Measurements from ENCODE around the gene TUNAR. TPM values are rescaled to one million over a fixed set of nuclear protein-coding genes. Genes with fewer than 3 reads are reported as not detected.
"Not testable (repeated sequence)": the region's sequence is repeated elsewhere in the genome, so short reads cannot be mapped to it uniquely, and the experiment has no call there.

Gene TUNAR
- total RNA-seq, 1 donor from 2014 or later = not detected

DNA sequence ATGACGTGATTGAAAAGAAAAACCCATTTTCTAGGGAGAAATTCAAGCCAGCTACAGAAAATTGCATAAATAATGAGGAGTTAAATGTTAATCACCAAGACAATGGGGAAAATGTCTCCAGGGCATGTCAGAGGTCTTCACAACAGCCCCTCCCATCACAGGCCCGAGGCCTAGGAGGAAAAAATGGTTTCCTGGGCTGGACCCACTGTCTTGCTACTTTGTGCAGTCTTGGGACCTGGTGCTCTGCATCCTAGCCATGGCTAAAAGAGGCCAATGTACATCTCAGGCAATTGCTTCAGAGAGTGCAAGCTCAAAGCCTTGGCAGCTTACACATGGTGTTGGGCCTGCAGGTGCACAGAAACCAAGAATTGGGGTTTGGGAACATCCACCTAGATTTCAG is 65.3 kb downstream of the TUNAR start:
- intact Hi-C loops (cut with micrococcal nuclease) = no loop called here
- no peak for DNase-seq (ENCODE audit: low spot score)
- H3K36me3 Mint-ChIP-seq (ENCODE audit: low read depth) = no peaks in the 10 kb centered on the region
- H3K27ac Mint-ChIP-seq = no peak overlapping the region
- peaks cover 5% of the 10 kb centered on the region for H3K9me3 Mint-ChIP-seq
- H3K27me3 Mint-ChIP-seq (ENCODE audit: insufficient read depth) = no peaks in the 10 kb centered on the region
- H3K4me3 Mint-ChIP-seq = no peak overlapping the region
- no peaks in the 10 kb centered on the region for H3K4me1 Mint-ChIP-seq (ENCODE audit: low read depth)

GRCh38 chr14:95943699-95944098 is 67.1 kb downstream of the TUNAR start:
- intact Hi-C loops (cut with micrococcal nuclease) = no loop called here
- Mint-ChIP-seq H3K9me3 (peaks cover 5% of the 10 kb centered on the region), H3K36me3 (ENCODE audit: low read depth) (no peaks in the 10 kb centered on the region), H3K27ac (no peak overlapping the region), H3K4me1 (ENCODE audit: low read depth) (no peaks in the 10 kb centered on the region), H3K27me3 (ENCODE audit: insufficient read depth) (no peaks in the 10 kb centered on the region), H3K4me3 (no peak overlapping the region)
- DNase-seq (ENCODE audit: low spot score) = no peak

GRCh38 chr14:95944462-95944861 is 67.8 kb downstream of the TUNAR start:
- Mint-ChIP-seq H3K4me3 (no peak overlapping the region), H3K4me1 (ENCODE audit: low read depth) (no peaks in the 10 kb centered on the region), H3K36me3 (ENCODE audit: low read depth) (no peaks in the 10 kb centered on the region), H3K27ac (no peak overlapping the region), H3K27me3 (ENCODE audit: insufficient read depth) (no peaks in the 10 kb centered on the region), H3K9me3 (peaks cover 5% of the 10 kb centered on the region)
- no peak for DNase-seq (ENCODE audit: low spot score)
- intact Hi-C loops (cut with micrococcal nuclease) = no loop called here

- Mint-ChIP-seq H3K9me3 (no peaks in the 10 kb centered on the region), H3K4me1 (ENCODE audit: low read depth) (no peaks in the 10 kb centered on the region), H3K27me3 (ENCODE audit: insufficient read depth) (no peaks in the 10 kb centered on the region), H3K36me3 (ENCODE audit: low read depth) (no peaks in the 10 kb centered on the region), H3K27ac (no peak overlapping the region), H3K4me3 (no peak overlapping the region)
- no peak for DNase-seq (ENCODE audit: low spot score)
- intact Hi-C loops (cut with micrococcal nuclease) = no loop called here
These were observed 70.2 kb downstream of the TUNAR start for GRCh38 chr14:95946867-95947266.

DNA sequence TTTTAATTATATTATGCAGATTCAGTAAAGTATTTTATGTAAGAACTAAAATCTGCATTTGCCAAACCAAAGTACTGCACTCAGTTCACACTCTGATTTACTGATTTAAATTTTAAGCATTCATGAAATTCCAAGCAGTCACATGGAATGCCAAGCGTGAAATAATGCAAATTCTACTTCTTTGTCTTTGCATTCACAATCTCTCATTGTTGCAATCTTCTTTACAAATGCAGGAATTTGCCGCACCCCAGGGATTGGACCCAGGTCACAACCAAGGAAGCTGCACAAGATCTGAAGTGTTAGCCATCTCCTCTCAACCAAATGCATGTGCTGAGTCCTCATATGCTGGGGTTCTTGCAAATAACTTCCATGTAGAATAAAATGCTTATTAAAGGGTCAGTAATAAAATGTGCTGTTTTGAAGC is 71.9 kb downstream of the TUNAR start:
- intact Hi-C loops (cut with micrococcal nuclease) = no loop called here
- H3K36me3 Mint-ChIP-seq (ENCODE audit: low read depth) = no peaks in the 10 kb centered on the region
- no peak overlapping the region for H3K4me3 Mint-ChIP-seq
- DNase-seq (ENCODE audit: low spot score) = no peak
- no peaks in the 10 kb centered on the region for H3K9me3 Mint-ChIP-seq
- H3K27me3 Mint-ChIP-seq (ENCODE audit: insufficient read depth) = no peaks in the 10 kb centered on the region
- H3K27ac Mint-ChIP-seq = no peak overlapping the region
- H3K4me1 Mint-ChIP-seq (ENCODE audit: low read depth) = no peaks in the 10 kb centered on the region

DNA sequence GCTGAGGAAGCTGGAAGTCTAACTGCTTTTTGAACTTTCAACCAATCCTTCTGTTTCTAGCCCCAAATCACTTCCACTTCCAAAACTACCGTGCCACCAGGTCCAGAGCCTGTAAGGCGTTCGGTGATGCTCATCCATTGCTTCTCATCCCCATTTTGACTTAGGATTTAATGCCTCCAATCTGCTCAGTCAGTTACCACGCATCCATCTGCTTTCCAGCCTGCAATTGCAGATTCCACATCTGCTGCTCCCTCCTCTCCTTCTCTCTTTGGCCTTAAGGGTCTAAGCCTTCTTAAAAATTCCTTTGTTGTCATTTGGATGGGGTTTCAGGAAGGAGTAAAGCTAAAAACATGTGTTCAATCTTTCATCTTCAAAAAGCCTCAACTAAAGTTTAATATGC is 74.7 kb downstream of the TUNAR start:
- no peak overlapping the region for H3K4me3 Mint-ChIP-seq
- no peak for DNase-seq (ENCODE audit: low spot score)
- no peaks in the 10 kb centered on the region for H3K4me1 Mint-ChIP-seq (ENCODE audit: low read depth)
- H3K36me3 Mint-ChIP-seq (ENCODE audit: low read depth) = no peaks in the 10 kb centered on the region
- intact Hi-C loops (cut with micrococcal nuclease) = no loop called here
- H3K27me3 Mint-ChIP-seq (ENCODE audit: insufficient read depth) = no peaks in the 10 kb centered on the region
- no peaks in the 10 kb centered on the region for H3K9me3 Mint-ChIP-seq
- H3K27ac Mint-ChIP-seq = no peak overlapping the region

GRCh38 chr14:95953111-95953724 is 76.6 kb downstream of the TUNAR start:
- H3K4me3 Mint-ChIP-seq = no peak overlapping the region

DNA sequence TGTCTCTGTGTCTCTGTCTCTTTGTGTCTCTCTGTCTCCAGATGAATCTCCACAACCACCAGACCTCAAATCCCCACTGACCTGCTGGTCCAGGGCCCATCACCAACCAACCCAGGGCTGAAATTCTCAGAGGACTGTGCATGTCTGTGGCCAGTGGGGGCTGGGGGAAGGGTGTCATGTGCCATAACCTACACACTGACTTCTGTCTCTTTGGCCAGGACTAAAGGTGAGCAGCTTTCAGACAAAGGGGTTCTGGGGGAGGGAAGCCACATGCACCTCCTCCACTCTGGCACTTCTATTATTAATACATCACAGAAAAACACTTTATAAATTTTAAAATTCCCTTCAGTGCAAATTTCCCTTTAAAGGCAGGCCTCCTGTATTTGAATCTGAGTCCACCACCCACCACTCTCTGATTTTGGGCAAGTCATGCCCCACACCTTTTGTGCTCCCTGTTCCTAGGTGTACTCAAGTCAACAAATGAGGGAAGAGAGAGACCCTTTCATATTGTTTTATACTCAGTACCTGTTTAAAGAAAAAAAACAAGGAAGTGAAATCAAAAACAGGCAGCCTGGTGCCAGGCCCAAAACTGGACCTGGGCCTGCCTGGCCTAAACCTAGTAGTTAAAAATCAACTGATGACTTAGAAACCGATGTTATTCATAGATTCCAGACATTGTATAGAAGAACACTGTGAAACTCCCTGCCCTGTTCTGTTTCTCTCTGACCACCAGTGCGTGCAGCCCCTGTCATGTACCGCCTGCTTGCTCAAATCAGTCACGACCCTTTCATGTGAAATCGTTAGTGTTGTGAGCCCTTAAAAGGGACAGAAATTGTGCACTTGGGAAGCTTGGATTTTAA is 80.2 kb downstream of the TUNAR start:
- Mint-ChIP-seq H3K27me3 (ENCODE audit: insufficient read depth) (no peaks in the 10 kb centered on the region), H3K27ac (no peak overlapping the region), H3K9me3 (no peaks in the 10 kb centered on the region), H3K4me3 (no peak overlapping the region), H3K4me1 (ENCODE audit: low read depth) (no peaks in the 10 kb centered on the region), H3K36me3 (ENCODE audit: low read depth) (no peaks in the 10 kb centered on the region)
- intact Hi-C loops (cut with micrococcal nuclease) = no loop called here
- no peak for DNase-seq (ENCODE audit: low spot score)

More at GRCh38 chr14:95953111-95953724, 76.6 kb downstream of the TUNAR start:
- intact Hi-C loops (cut with micrococcal nuclease) = no loop called here
- no peaks in the 10 kb centered on the region for H3K27me3 Mint-ChIP-seq (ENCODE audit: insufficient read depth)
- DNase-seq (ENCODE audit: low spot score) = no peak
- no peaks in the 10 kb centered on the region for H3K9me3 Mint-ChIP-seq
- H3K27ac Mint-ChIP-seq = no peak overlapping the region
- H3K4me1 Mint-ChIP-seq (ENCODE audit: low read depth) = no peaks in the 10 kb centered on the region
- no peaks in the 10 kb centered on the region for H3K36me3 Mint-ChIP-seq (ENCODE audit: low read depth)

GRCh38 chr14:95958105-95958504 is 81.5 kb downstream of the TUNAR start:
- H3K36me3 Mint-ChIP-seq (ENCODE audit: low read depth) = no peaks in the 10 kb centered on the region
- H3K27me3 Mint-ChIP-seq (ENCODE audit: insufficient read depth) = no peaks in the 10 kb centered on the region
- no peaks in the 10 kb centered on the region for H3K9me3 Mint-ChIP-seq
- DNase-seq (ENCODE audit: low spot score) = no peak
- no peak overlapping the region for H3K4me3 Mint-ChIP-seq
- no peak overlapping the region for H3K27ac Mint-ChIP-seq
- intact Hi-C loops (cut with micrococcal nuclease) = no loop called here
- H3K4me1 Mint-ChIP-seq (ENCODE audit: low read depth) = no peaks in the 10 kb centered on the region

DNA sequence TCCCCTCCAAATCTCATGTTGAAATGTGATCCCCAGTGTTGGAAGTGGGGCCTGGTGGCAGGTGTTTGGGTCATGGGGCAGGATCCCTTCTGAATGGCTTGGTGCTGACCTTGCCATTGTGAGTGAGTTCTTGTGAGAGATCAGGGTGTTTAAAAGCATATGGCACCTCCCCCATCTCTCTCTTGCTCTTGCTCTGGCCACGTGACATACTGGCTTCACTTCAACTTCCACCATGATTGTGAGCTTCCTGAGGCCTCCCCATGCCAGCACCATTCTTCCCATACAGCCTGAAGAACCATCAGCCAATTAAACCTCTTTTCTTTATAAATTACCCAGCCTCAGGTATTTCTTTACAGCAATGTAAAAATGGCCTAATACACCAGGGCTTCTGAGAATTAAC is 82.7 kb downstream of the TUNAR start:
- Mint-ChIP-seq H3K36me3 (ENCODE audit: low read depth) (no peaks in the 10 kb centered on the region), H3K4me1 (ENCODE audit: low read depth) (no peaks in the 10 kb centered on the region), H3K9me3 (no peaks in the 10 kb centered on the region), H3K27me3 (ENCODE audit: insufficient read depth) (no peaks in the 10 kb centered on the region), H3K27ac (no peak overlapping the region), H3K4me3 (no peak overlapping the region)
- intact Hi-C loops (cut with micrococcal nuclease) = no loop called here
- DNase-seq (ENCODE audit: low spot score) = no peak

GRCh38 chr14:95961481-95961880 is 84.8 kb downstream of the TUNAR start:
- H3K9me3 Mint-ChIP-seq = no peaks in the 10 kb centered on the region
- H3K4me1 Mint-ChIP-seq (ENCODE audit: low read depth) = no peaks in the 10 kb centered on the region
- H3K36me3 Mint-ChIP-seq (ENCODE audit: low read depth) = no peaks in the 10 kb centered on the region
- intact Hi-C loops (cut with micrococcal nuclease) = no loop called here
- no peaks in the 10 kb centered on the region for H3K27me3 Mint-ChIP-seq (ENCODE audit: insufficient read depth)
- no peak for DNase-seq (ENCODE audit: low spot score)
- H3K27ac Mint-ChIP-seq = no peak overlapping the region
- H3K4me3 Mint-ChIP-seq = no peak overlapping the region

GRCh38 chr14:95964901-95965300 is 88.3 kb downstream of the TUNAR start:
- Mint-ChIP-seq H3K9me3 (no peaks in the 10 kb centered on the region), H3K27me3 (ENCODE audit: insufficient read depth) (peaks cover 1% of the 10 kb centered on the region), H3K4me3 (no peak overlapping the region), H3K4me1 (ENCODE audit: low read depth) (no peaks in the 10 kb centered on the region), H3K27ac (no peak overlapping the region), H3K36me3 (ENCODE audit: low read depth) (no peaks in the 10 kb centered on the region)
- intact Hi-C loops (cut with micrococcal nuclease) = no loop called here
- DNase-seq (ENCODE audit: low spot score) = no peak

GRCh38 chr14:95968048-95968447 is 91.4 kb downstream of the TUNAR start:
- H3K36me3 Mint-ChIP-seq (ENCODE audit: low read depth); H3K27me3 Mint-ChIP-seq (ENCODE audit: insufficient read depth); H3K4me3 Mint-ChIP-seq; H3K27ac Mint-ChIP-seq; DNase-seq (ENCODE audit: low spot score); H3K9me3 Mint-ChIP-seq; H3K4me1 Mint-ChIP-seq (ENCODE audit: low read depth); intact Hi-C loops (cut with micrococcal nuclease): not testable (repeated sequence)
